ENCODE measurements around the gene KCNK6. TPM values are rescaled to one million over a fixed set of nuclear protein-coding genes. Genes with fewer than 3 reads are reported as not detected.

Gene KCNK6
- total RNA-seq, 2 donors from 2014 or later: 5.1 to 8.9 TPM

DNA sequence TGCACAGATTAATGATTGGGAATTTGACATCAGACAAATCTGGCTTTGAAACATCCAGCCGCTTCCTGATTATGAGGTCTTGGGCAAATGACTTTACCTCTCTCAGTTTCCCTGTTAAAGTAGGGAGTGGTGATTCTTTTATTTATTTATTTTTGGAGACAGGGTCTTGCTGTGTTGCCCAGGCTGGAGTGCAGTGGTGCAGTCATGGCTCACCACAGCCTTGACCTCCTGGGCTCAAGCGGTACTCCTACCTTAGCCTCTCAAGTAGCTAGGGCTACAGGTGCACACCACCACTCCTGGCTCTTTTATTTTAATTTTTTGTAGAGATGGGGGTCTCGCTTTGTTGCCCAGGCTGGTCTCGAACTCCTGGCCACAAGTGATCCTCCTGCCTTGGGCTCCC, 57.4 kb downstream of the KCNK6 start:
- no peak for DNase-seq
- Histone ChIP-seq H3K9me3 (ENCODE audit: control insufficient read depth, low read length) (no peaks in the 10 kb centered on the region), H3K27ac (ENCODE audit: low read depth, low read length) (no peak overlapping the region), H3K9ac (ENCODE audit: extremely low read depth, low read length, poor library complexity, severe bottlenecking) (no peak overlapping the region), H3K36me3 (ENCODE audit: control insufficient read depth, insufficient read depth, low read length) (peaks cover 35% of the 10 kb centered on the region), H3K4me1 (ENCODE audit: control insufficient read depth, insufficient read depth, low read length) (peaks cover 3% of the 10 kb centered on the region), H3K27me3 (ENCODE audit: control insufficient read depth, insufficient read depth, low read length, poor library complexity, severe bottlenecking) (peaks cover 2% of the 10 kb centered on the region), H3K4me3 (ENCODE audit: low read length) (no peak overlapping the region)
- peaks cover 5% of the 10 kb centered on the region for H3K27me3 Mint-ChIP-seq (ENCODE audit: insufficient read depth)
- TF ChIP-seq, protein P1, sequence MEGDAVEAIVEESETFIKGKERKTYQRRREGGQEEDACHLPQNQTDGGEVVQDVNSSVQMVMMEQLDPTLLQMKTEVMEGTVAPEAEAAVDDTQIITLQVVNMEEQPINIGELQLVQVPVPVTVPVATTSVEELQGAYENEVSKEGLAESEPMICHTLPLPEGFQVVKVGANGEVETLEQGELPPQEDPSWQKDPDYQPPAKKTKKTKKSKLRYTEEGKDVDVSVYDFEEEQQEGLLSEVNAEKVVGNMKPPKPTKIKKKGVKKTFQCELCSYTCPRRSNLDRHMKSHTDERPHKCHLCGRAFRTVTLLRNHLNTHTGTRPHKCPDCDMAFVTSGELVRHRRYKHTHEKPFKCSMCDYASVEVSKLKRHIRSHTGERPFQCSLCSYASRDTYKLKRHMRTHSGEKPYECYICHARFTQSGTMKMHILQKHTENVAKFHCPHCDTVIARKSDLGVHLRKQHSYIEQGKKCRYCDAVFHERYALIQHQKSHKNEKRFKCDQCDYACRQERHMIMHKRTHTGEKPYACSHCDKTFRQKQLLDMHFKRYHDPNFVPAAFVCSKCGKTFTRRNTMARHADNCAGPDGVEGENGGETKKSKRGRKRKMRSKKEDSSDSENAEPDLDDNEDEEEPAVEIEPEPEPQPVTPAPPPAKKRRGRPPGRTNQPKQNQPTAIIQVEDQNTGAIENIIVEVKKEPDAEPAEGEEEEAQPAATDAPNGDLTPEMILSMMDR (conservative IDR thresholded peaks at IDR 0.05): no peak
- no peak overlapping the region for H3K27ac Mint-ChIP-seq
- peaks cover 10% of the 10 kb centered on the region for H3K4me1 Mint-ChIP-seq
- H3K9me3 Mint-ChIP-seq: no peaks in the 10 kb centered on the region
- WGBS, 2 experiments (ENCODE audit: insufficient coverage in 1 of 2, insufficient read length in 1 of 2): 94% methylated on average over 2 to 4 of the region's 4 CpGs
- peak overlapping the region; percentile 99 for H3K4me3 Mint-ChIP-seq
- H3K36me3 Mint-ChIP-seq (ENCODE audit: low read depth): peaks cover 31% of the 10 kb centered on the region

DNA sequence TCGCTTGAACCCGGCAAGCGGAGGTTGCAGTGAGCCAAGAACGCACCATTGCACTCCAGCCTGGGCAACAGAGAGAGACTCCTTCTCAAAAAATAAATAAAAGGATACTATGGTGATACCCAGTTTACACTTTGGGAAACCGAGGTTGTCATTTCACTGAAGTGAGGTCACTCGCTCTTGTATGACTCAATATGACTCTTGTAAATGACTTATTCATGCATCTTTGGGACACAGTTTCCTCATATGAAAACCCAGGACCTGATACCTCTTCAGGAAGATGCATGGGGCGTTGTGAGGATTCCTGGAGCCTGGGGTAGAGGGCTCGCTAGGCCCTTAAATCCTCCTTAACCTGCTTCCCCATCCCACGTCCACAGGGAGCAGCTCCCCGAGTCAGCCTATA, 59.2 kb downstream of the KCNK6 start:
- TF ChIP-seq, protein P1 (conservative IDR thresholded peaks at IDR 0.05): no peak
- 94 to 96% methylated on average over 8 to 10 of the region's 10 CpGs for WGBS, 2 experiments (ENCODE audit: insufficient coverage in 1 of 2, insufficient read length in 1 of 2)
- Mint-ChIP-seq H3K27ac (no peak overlapping the region), H3K4me1 (peaks cover 10% of the 10 kb centered on the region), H3K4me3 (no peak overlapping the region), H3K36me3 (ENCODE audit: low read depth) (peaks cover 46% of the 10 kb centered on the region), H3K9me3 (no peaks in the 10 kb centered on the region), H3K27me3 (ENCODE audit: insufficient read depth) (no peaks in the 10 kb centered on the region)
- Histone ChIP-seq H3K4me1 (ENCODE audit: control insufficient read depth, insufficient read depth, low read length) (peaks cover 3% of the 10 kb centered on the region), H3K9ac (ENCODE audit: extremely low read depth, low read length, poor library complexity, severe bottlenecking) (no peak overlapping the region), H3K27ac (ENCODE audit: low read depth, low read length) (no peak overlapping the region), H3K27me3 (ENCODE audit: control insufficient read depth, insufficient read depth, low read length, poor library complexity, severe bottlenecking) (no peaks in the 10 kb centered on the region), H3K36me3 (ENCODE audit: control insufficient read depth, insufficient read depth, low read length) (peaks cover 51% of the 10 kb centered on the region), H3K9me3 (ENCODE audit: control insufficient read depth, low read length) (no peaks in the 10 kb centered on the region), H3K4me3 (ENCODE audit: low read length) (no peak overlapping the region)
- DNase-seq: no peak

DNA sequence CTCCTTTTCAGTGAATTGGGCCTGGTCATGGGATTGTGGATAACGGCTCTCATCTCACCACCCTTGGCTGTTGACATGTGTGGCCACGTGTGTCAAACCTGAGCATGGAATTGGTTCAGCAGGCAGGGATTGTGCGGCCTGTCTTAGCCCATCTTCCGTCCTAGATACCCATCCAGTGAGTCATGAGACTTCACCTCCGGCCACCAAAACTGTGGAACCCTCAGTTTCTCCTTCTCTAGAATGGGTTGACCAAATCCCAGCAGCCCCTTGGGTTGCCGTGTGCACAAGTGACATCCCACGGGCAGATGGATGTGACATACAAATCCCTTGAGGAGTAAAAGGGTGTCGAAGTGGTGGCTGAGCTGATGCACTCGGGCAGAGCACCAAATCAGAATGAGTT, 61.5 kb downstream of the KCNK6 start:
- no peak overlapping the region for H3K4me3 Mint-ChIP-seq

More for the DNA sequence above, 61.5 kb downstream of the KCNK6 start:
- DNase-seq: no peak
- Histone ChIP-seq H3K27ac (ENCODE audit: low read depth, low read length) (no peak overlapping the region), H3K27me3 (ENCODE audit: control insufficient read depth, insufficient read depth, low read length, poor library complexity, severe bottlenecking) (no peaks in the 10 kb centered on the region), H3K4me1 (ENCODE audit: control insufficient read depth, insufficient read depth, low read length) (no peaks in the 10 kb centered on the region), H3K9me3 (ENCODE audit: control insufficient read depth, low read length) (no peaks in the 10 kb centered on the region), H3K4me3 (ENCODE audit: low read length) (no peak overlapping the region), H3K36me3 (ENCODE audit: control insufficient read depth, insufficient read depth, low read length) (peaks cover 53% of the 10 kb centered on the region), H3K9ac (ENCODE audit: extremely low read depth, low read length, poor library complexity, severe bottlenecking) (no peak overlapping the region)
- H3K27ac Mint-ChIP-seq: no peak overlapping the region
- H3K27me3 Mint-ChIP-seq (ENCODE audit: insufficient read depth): peaks cover 13% of the 10 kb centered on the region
- H3K36me3 Mint-ChIP-seq (ENCODE audit: low read depth): peaks cover 53% of the 10 kb centered on the region
- peaks cover under 1% of the 10 kb centered on the region for H3K4me1 Mint-ChIP-seq
- no peaks in the 10 kb centered on the region for H3K9me3 Mint-ChIP-seq
- 91 to 93% methylated on average over 9 of the region's 9 CpGs for WGBS, 2 experiments (ENCODE audit: insufficient coverage in 1 of 2, insufficient read length in 1 of 2)
- TF ChIP-seq, protein P1 (conservative IDR thresholded peaks at IDR 0.05): no peak

Other genes with a start within 250 kb of the KCNK6 start
- 1 to 10 TPM; 3.3 to 4.5 TPM for gene DPF1, start 95.6 kb upstream of the KCNK6 start, total RNA-seq
- 10 to 100 TPM in 1 of 2 donors, 1 to 10 TPM in 1; 8.6 to 13.8 TPM for gene PPP1R14A, start 63.5 kb upstream of the KCNK6 start, total RNA-seq
- 100 to 1,000 TPM; 415 to 487 TPM for gene SPINT2, start 55.3 kb upstream of the KCNK6 start, total RNA-seq
- 10 to 100 TPM in 1 of 2 donors, 1 to 10 TPM in 1; 2.9 to 13.2 TPM for gene C19orf33, start 15.6 kb upstream of the KCNK6 start, total RNA-seq
- 10 to 100 TPM; 68.6 to 74.6 TPM for gene YIF1B, start 3.9 kb upstream of the KCNK6 start, total RNA-seq
- 1 to 10 TPM; 2.5 to 8.9 TPM for gene CATSPERG, start 16.0 kb downstream of the KCNK6 start, total RNA-seq
- gene PSMD8, start 54.7 kb downstream of the KCNK6 start, total RNA-seq: 100 to 1,000 TPM; 168 to 178 TPM
- 1 to 10 TPM in 1 of 2 donors, under 1 TPM in 1; 0.99 to 2.1 TPM for gene GGN, start 68.2 kb downstream of the KCNK6 start, total RNA-seq
- gene SPRED3, start 68.9 kb downstream of the KCNK6 start, total RNA-seq: 1 to 10 TPM; 5.3 to 10.0 TPM
- 10 to 100 TPM in 1 of 2 donors, 1 to 10 TPM in 1; 8.6 to 13.7 TPM for gene FAM98C, start 83.2 kb downstream of the KCNK6 start, total RNA-seq
- gene RASGRP4, start 106.4 kb downstream of the KCNK6 start, total RNA-seq: under 1 TPM in 1 of 2 donors, not detected in 1; 0.09 TPM
- gene RYR1, start 113.8 kb downstream of the KCNK6 start, total RNA-seq: 1 to 10 TPM in 1 of 2 donors, under 1 TPM in 1; 0.84 to 3.3 TPM